Heart right ventricle (tissue), 16 donors: Measurements from ENCODE around the gene MVB12B. TPM values are rescaled to one million over a fixed set of nuclear protein-coding genes. Genes with fewer than 3 reads are reported as not detected.

Source experiments
- ATAC-seq, 8 donors: fragments of 200-7000 bp; cut with Tn5 transposase; one replicate each; pipeline ENCODE4 v1.9.1; 2020; ENCODE audit warnings: mild to moderate bottlenecking in 8 of 8, moderate library complexity in 8 of 8, moderate number of reproducible peaks in 1 of 8
- DNase-seq, 2 donors: peaks; one replicate each; pipeline ENCODE4 v3.0.0-alpha.2; 2020
- H3K27ac ChIP-seq, 10 donors: fragments of 200-600 bp; sonication (generic) in 2 of 10; one replicate each; pipeline versions ENCODE4 v1.5.0 to v1.8.0; 2020 to 2022; ENCODE audit warnings: mild to moderate bottlenecking in 3 of 10
- H3K27me3 ChIP-seq, 7 donors: fragments of 200-600 bp; one replicate each; pipeline ENCODE4 v1.8.0; 2021 to 2022; ENCODE audit warnings: mild to moderate bottlenecking in 2 of 7
- H3K36me3 ChIP-seq, 9 donors: fragments of 200-600 bp; sonication (generic) in 1 of 9; one replicate each; pipeline versions ENCODE4 v1.5.0 to v1.8.0; 2020 to 2022; ENCODE audit warnings: mild to moderate bottlenecking in 2 of 9
- H3K4me1 ChIP-seq, 9 donors: fragments of 200-600 bp; sonication (generic) in 1 of 9; one replicate each; pipeline versions ENCODE4 v1.5.0 to v1.8.0; 2020 to 2022; ENCODE audit warnings: mild to moderate bottlenecking in 4 of 9
- H3K4me3 ChIP-seq, 10 donors: fragments of 200-600 bp; sonication (generic) in 2 of 10; one replicate each; pipeline versions ENCODE4 v1.5.0 to v1.8.0; 2020 to 2022; ENCODE audit warnings: mild to moderate bottlenecking in 7 of 10, moderate library complexity in 2 of 10
- H3K9me3 ChIP-seq, 11 donors: fragments of 200-600 bp in 10 of 11; sonication (generic) in 2 of 11; one replicate each; pipeline versions ENCODE4 v1.5.0 to v1.8.0; 2013 to 2022; ENCODE audit warnings: mild to moderate bottlenecking in 2 of 11, control low read depth in 1 of 11, moderate library complexity in 1 of 11
- WGBS, 2 donors: extraction: QIAGEN DNeasy Blood & Tissue Kit; methylation state at CpG; one replicate each; pipeline ENCODE4 v1.1.7; 2013; ENCODE audit warnings: inconsistent platforms in 1 of 2; 5-methylcytosine and 5-hydroxymethylcytosine counted together
- intact Hi-C, 10 donors: fragments of 100-400 bp; cut with DNase I; formaldehyde crosslinking; loops; one replicate each; pipeline versions ENCODE4 v1.11.1 to v1.14.2; 2022
- polyA plus RNA-seq, 2 donors: library from polyadenylated mRNA; stranded (reverse); fragments of 200-250 nt; gene quantifications; one replicate each; pipeline ENCODE4 v1.2.3, GENCODE V29; 2013
- total RNA-seq, 10 donors: library from RNA; stranded (reverse); fragmentation: NEBNext Ultra II Directional in 3 of 10; extraction: Animal tissue kit (Norgen Biotek cat#: 25700) in 3 of 10; gene quantifications; one replicate each; pipeline versions ENCODE4 v1.2.1 to v1.2.4, GENCODE V29; 2021 to 2023
- TF ChIP-seq, protein P1 (sequence below), 9 donors: fragments of 200-600 bp; sonication (generic) in 2 of 9; IDR thresholded peaks; one replicate each; pipeline versions ENCODE4 v1.5.0 to v1.8.0; 2021 to 2022; ENCODE audit warnings: antibody characterized with exemption in 9 of 9, mild to moderate bottlenecking in 5 of 9, moderate library complexity in 1 of 9
- donor health status: Arrhythmogenic right ventricular cardiomyopathy.
- donor health status: ischemic (EF 13 %, LVEDD 7.1; RV severe dilation, severe dysfunction).
- donor health status: healthy with polysubstance abuse.
- donor health status: DM: no; HTN: yes; CAD: no.
- donor health status: DM: no; HTN: no; CAD: no.
- donor health status: ischemic (EF 25% LVEDD 6.9; RV normal size, moderate dysfunction).
- donor health status: ischemic (EF 25% LVEDD 5.7; RV mildly dilated, moderate dysfunction).
- donor health status: healthy.
- donor health status: DM: yes; HTN: yes; CAD: no.
- donor health status: Ischemic cardiomyopathy.
- donor health status: ischemic (EF 35%, LVEDD 5.7; RV mildly dilated, moderate dysfunction).
- donor health status: nonischemic (EF 11% LVEDD 7.7; RV severe dilation, severe dysfunction).
- donor health status: DM: yes; HTN: yes; CAD: no.
- donor health status: PGD.
- donor health status: ischemic (EF 29% LVEDD 5.4; RV normal size, mild dysfunction).
- donor health status: nonischemic (EF 23%, LVEDD 6.1; RV moderate dilation, normal function).

Gene MVB12B
- total and polyA plus RNA-seq, 12 donors: 2.8 to 16.5 (median 10.6) TPM

DNA sequence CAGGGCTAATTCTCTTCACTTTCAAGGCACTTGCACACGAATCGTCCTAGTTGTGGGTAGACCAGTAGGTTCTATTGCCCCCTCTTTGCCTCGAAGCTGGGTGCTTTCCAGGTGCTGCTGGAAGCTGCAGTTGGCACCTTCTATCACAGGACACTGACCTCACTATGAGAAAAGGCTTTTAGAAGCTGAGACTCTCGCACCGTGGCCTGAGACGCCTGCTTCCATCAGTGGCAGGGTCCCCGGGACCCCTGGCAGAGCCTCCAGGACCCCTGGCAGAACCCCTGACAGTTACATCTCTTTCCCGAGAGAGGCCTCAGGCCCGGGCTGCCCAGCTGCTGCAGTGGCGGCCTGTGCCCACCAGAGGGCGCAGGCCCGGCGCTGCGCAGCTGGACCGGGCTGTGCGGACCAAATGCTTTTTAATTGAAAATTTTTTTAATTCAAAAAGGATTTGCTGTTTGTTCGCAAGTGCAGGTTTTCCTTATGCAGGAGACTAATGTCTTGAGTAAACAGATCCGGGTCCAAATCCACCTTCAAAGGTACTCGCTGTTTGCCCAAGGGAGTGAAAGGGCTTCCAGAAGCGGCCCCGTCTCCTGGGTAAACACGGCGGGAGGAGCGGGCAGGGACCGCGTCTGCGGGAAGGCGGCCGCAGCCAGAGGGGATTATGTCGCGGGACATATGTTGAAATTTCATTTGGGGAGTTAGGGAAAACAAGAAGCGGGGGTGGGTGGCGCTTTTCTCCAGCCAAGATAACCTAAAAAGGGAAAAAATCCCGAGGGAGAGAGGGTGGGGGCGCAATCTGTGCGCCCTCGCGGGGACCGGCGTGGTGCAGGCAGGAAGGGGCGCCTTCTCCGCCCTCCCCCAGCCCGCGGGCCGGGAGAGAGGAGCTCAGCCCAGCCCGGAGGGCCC lies 172.6 kb downstream of the MVB12B start:
- Histone ChIP-seq H3K4me3 (peak overlapping the region; percentile 23 to 64 (median 52)), H3K27ac (peak overlapping the region in 2 of 10 donors; percentile 0 to 35), H3K27me3 (peaks cover 0 to 14% (median 0%) of the 10 kb centered on the region in 7 donors), H3K36me3 (peaks cover 0 to 18% (median 0%) of the 10 kb centered on the region in 9 donors), H3K9me3 (no peaks in the 10 kb centered on the region), H3K4me1 (peaks cover 0 to 29% (median 22%) of the 10 kb centered on the region in 9 donors)
- TF ChIP-seq, protein P1, sequence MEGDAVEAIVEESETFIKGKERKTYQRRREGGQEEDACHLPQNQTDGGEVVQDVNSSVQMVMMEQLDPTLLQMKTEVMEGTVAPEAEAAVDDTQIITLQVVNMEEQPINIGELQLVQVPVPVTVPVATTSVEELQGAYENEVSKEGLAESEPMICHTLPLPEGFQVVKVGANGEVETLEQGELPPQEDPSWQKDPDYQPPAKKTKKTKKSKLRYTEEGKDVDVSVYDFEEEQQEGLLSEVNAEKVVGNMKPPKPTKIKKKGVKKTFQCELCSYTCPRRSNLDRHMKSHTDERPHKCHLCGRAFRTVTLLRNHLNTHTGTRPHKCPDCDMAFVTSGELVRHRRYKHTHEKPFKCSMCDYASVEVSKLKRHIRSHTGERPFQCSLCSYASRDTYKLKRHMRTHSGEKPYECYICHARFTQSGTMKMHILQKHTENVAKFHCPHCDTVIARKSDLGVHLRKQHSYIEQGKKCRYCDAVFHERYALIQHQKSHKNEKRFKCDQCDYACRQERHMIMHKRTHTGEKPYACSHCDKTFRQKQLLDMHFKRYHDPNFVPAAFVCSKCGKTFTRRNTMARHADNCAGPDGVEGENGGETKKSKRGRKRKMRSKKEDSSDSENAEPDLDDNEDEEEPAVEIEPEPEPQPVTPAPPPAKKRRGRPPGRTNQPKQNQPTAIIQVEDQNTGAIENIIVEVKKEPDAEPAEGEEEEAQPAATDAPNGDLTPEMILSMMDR (IDR thresholded peaks at IDR 0.05): peak; percentile 99 to 100 (median 100)
- ATAC-seq: peak; percentile 53 to 80 (median 70)
- intact Hi-C loops: loop anchor here in 4 of 10 donors (2.0 to 10.0 kb wide), 4 partner anchors 194 to 1094 kb away; no protein-coding TSS in a partner anchor
- DNase-seq: peak in 1 of 2 donors; percentile 29
- WGBS, 2 donors: 4% methylated on average over 42 to 46 of the region's 46 CpGs

DNA sequence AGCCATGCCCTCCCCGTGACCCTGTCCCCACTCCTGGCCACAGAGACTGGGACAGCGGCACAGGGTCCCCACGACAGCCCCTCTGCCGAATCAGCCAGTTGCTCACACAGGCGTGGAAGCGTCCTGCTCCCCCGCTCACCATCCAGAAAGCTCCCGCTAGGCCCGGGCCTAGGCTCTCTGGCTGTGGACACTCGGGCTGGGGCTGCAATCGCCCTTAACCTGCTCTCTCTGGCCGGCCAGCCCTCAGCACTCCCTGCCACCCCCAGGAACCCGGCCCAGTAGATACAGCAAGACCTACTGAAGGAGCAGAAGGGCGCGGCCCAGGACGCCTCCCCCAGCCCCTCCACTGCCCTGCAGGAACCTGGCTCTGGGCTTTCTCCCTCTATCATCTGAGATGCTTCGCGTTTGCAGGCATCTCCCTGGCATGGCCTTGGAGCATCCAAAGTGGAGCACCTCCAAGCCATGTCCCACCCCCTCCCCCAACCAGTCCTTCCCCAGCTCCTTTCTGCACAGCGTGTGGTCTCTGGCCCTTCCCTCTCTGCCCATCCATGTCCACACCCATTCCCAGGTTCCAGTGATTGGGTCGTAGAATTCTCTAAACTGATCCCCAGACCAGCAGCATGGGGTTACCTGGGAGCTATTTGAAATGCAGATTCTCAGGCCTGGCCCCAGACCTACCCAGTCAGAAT lies 173.4 kb downstream of the MVB12B start:
- Histone ChIP-seq H3K4me3 (peak overlapping the region; percentile 23 to 64 (median 52)), H3K36me3 (peaks cover 0 to 20% (median 0%) of the 10 kb centered on the region in 9 donors), H3K27me3 (peaks cover 0 to 14% (median 0%) of the 10 kb centered on the region in 7 donors), H3K27ac (peak overlapping the region in 1 of 10 donors; percentile 35), H3K9me3 (no peaks in the 10 kb centered on the region), H3K4me1 (peaks cover 0 to 29% (median 22%) of the 10 kb centered on the region in 9 donors)
- intact Hi-C loops: loop anchor here (1.0 to 10.0 kb wide), 12 partner anchors 57 to 1095 kb away; no protein-coding TSS in a partner anchor
- DNase-seq: no peak
- WGBS, 2 donors: 40 to 43% methylated on average over 20 of the region's 20 CpGs
- TF ChIP-seq, protein P1 (IDR thresholded peaks at IDR 0.05): no peak
- ATAC-seq: peak in 4 of 8 donors; percentile 8 to 38 (median 14)

DNA sequence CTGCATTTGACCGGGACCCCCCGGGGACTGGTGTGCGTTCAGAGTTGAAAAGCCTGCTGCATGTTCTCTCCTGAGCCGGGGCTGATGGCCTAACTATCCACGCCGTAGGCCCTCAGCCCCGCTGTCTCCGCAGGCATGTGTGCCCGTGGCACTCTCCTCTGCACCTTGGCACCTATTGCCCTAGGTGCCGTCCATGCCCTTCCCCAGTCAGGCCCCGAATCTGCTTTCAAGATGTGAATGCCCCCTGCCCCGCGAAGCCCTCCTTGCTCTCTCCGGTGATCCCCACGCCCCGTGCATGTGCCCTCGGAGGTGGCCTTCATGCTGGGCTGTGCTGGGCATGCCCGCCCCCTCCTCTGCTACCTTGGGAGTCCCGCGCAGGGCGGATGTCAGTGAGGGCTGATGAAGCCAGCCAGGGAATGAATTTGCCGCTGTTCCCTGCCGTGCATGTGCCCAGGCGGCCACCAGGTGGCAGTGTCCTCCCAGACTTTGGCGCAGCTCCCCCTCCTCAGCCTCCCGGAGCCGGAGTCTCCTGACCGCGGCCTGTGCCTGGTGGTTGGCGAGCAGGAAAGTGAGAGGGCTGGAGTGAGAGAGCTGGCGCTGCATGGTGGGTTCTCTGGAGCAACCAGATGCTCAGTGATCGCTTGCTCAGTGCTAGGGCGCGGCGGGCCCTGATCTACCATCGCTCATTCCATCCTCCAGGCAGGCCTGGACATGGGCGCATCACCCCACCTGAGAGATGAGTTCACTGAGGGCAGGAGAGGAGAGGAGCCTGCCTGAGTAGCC lies 174.2 kb downstream of the MVB12B start:
- no peak overlapping the region for H3K27ac ChIP-seq
- DNase-seq (peak; percentile 74 to 79), ATAC-seq (peak; percentile 65 to 88 (median 80))
- WGBS, 2 donors: 27 to 30% methylated on average over 37 of the region's 37 CpGs
- no peaks in the 10 kb centered on the region for H3K9me3 ChIP-seq
- H3K4me3 ChIP-seq: no peak overlapping the region
- intact Hi-C loops: loop anchor here (1.0 to 10.0 kb wide), 10 partner anchors 56 to 284 kb away; no protein-coding TSS in a partner anchor
- peaks cover 0 to 23% (median 0%) of the 10 kb centered on the region in 9 donors for H3K36me3 ChIP-seq
- TF ChIP-seq, protein P1 (IDR thresholded peaks at IDR 0.05): peak; percentile 96 to 99 (median 97)
- H3K4me1 ChIP-seq: peaks cover 0 to 29% (median 22%) of the 10 kb centered on the region in 9 donors
- H3K27me3 ChIP-seq: peaks cover 0 to 14% (median 0%) of the 10 kb centered on the region in 7 donors
